ENCODE data around the gene PREX1. TPM values are rescaled to one million over a fixed set of nuclear protein-coding genes. Genes with fewer than 3 reads are reported as not detected.

Gene PREX1
- total and polyA plus RNA-seq, 2 of the 4 experiments (the other 2 are of a cell fraction) = 0.67 to 0.72 TPM

GRCh38 chr20:48605364-48606171 lies 222.2 kb downstream of the PREX1 start:
- Histone ChIP-seq H2AFZ (replicated peaks; ENCODE audit: low read length, poor library complexity) (no peak overlapping the region), H3K18ac (ENCODE audit: low read depth, low read length) (no peak overlapping the region), H3K23ac (ENCODE audit: low read depth, low read length) (no peak overlapping the region), H3K56ac (ENCODE audit: extremely low read depth, insufficient read depth, low read length) (no peak overlapping the region), H3K36me3 (ENCODE audit: control insufficient read depth, insufficient read depth, low read length) (no peaks in the 10 kb centered on the region), H2BK120ac (ENCODE audit: low read depth, low read length) (no peak overlapping the region), H4K20me1 (ENCODE audit: insufficient read depth, low read length) (no peaks in the 10 kb centered on the region), H4K8ac (ENCODE audit: low read depth in 2 of 2, low read length in 2 of 2) (no peak overlapping the region), H3K27ac (ENCODE audit: insufficient read depth, low read length) (no peak overlapping the region), H2BK20ac (ENCODE audit: low read depth, low read length) (no peak overlapping the region), H3K4me3 (ENCODE audit: insufficient read depth, low read depth, low read length) (no peak overlapping the region), H4K5ac (ENCODE audit: low read depth, low read length) (no peak overlapping the region), H3K9me3 (ENCODE audit: control insufficient read depth, insufficient read depth, low read length) (no peaks in the 10 kb centered on the region), H3K9ac (ENCODE audit: low read depth, low read length) (no peak overlapping the region), H3K9me1 (ENCODE audit: insufficient read depth, low read length) (no peaks in the 10 kb centered on the region), H3K27me3 (ENCODE audit: control insufficient read depth, insufficient read depth, low read length) (peaks cover 24% of the 10 kb centered on the region; the same call in 1 of the 2 replicates), H2AK9ac (replicated peaks; ENCODE audit: low read depth, low read length, poor library complexity) (no peak overlapping the region), H3K4ac (ENCODE audit: low read depth, low read length) (no peak overlapping the region), H3K4me1 (ENCODE audit: control insufficient read depth, insufficient read depth, low read length) (no peaks in the 10 kb centered on the region), H2AK5ac (ENCODE audit: low read depth, low read length) (no peak overlapping the region), H3K14ac (replicated peaks; ENCODE audit: low read depth, low read length) (no peak overlapping the region), H2BK15ac (ENCODE audit: low read depth, low read length) (no peak overlapping the region), H2BK5ac (ENCODE audit: low read depth, low read length, poor library complexity, severe bottlenecking) (no peak overlapping the region), H4K91ac (ENCODE audit: insufficient read depth, low read depth, low read length) (no peak overlapping the region), H3K4me2 (ENCODE audit: low read depth, low read length) (no peak overlapping the region), H3K79me1 (ENCODE audit: low read depth in 1 of 2, low read length in 2 of 2) (no peaks in the 10 kb centered on the region)
- in situ Hi-C loops (cut with MboI; ENCODE audit: low sequenced_read_pairs) = no loop called here
- BruUV-seq (replicated peaks) = no TSS peak
- POLR2A ChIA-PET (ENCODE audit: unreplicated experiment) = no interaction called here
- CTCF ChIA-PET = no interaction called here
- dilution Hi-C loops (cut with HindIII; ENCODE audit: low sequenced_read_pairs, unreplicated experiment) = no loop called here
- 50% methylated on average over 3 of the region's 17 CpGs; no CpG with 5 or more reads in 1 of the 2 experiments for WGBS, 2 experiments (ENCODE audit: extremely low coverage in 2 of 2, insufficient read length in 1 of 2)
- TF ChIP-seq MAZ (IDR thresholded peaks at IDR 0.05; ENCODE audit: borderline replicate concordance, low read depth, low read length) = no peak
- no peak for TF ChIP-seq FOS (IDR thresholded peaks at IDR 0.05; ENCODE audit: low read depth, low read length)
- TF ChIP-seq CHD1 (IDR thresholded peaks at IDR 0.05; ENCODE audit: low read depth, low read length) = no peak
- TF ChIP-seq MAFK (IDR thresholded peaks at IDR 0.05; ENCODE audit: low read depth, low read length) = no peak
- no peak for TF ChIP-seq USF2 (IDR thresholded peaks at IDR 0.05; ENCODE audit: low read depth, low read length)
- TF ChIP-seq RFX5 (IDR thresholded peaks at IDR 0.05; ENCODE audit: low read depth, low read length) = no peak
- TF ChIP-seq BHLHE40 (IDR thresholded peaks at IDR 0.05; ENCODE audit: low read depth, low read length) = no peak
- no peak for TF ChIP-seq CEBPB (IDR thresholded peaks at IDR 0.05; ENCODE audit: low read depth, low read length)
- TF ChIP-seq POLR2A (IDR thresholded peaks at IDR 0.05; ENCODE audit: low read depth, low read length) = no peak
- TF ChIP-seq MXI1 (IDR thresholded peaks at IDR 0.05; ENCODE audit: borderline replicate concordance, low read depth, low read length) = no peak
- TF ChIP-seq CTCF (conservative IDR thresholded peaks at IDR 0.05; ENCODE audit: low read depth, low read length) = no peak
- no peak for TF ChIP-seq ELK1 (IDR thresholded peaks at IDR 0.05; ENCODE audit: borderline replicate concordance, low read depth, low read length)
- TF ChIP-seq SMC3 (IDR thresholded peaks at IDR 0.05; ENCODE audit: low read depth, low read length) = no peak
- TF ChIP-seq RCOR1 (IDR thresholded peaks at IDR 0.05; ENCODE audit: insufficient replicate concordance, low read length) = no peak
- TF ChIP-seq NFE2L2 (IDR thresholded peaks at IDR 0.05; ENCODE audit: low read depth, low read length) = no peak
- no peak for TF ChIP-seq RAD21 (IDR thresholded peaks at IDR 0.05; ENCODE audit: low read length)
- intact Hi-C loops (cut with micrococcal nuclease) = no loop called here
- ATAC-seq (ENCODE audit: low read depth) (no peak), DNase-seq (no peak)
